Naive thymus-derived CD4-positive, alpha-beta T cell (primary cell): ENCODE measurements around the gene GPR75. TPM values are rescaled to one million over a fixed set of nuclear protein-coding genes. Genes with fewer than 3 reads are reported as not detected.
A peak's percentile ranks its signal among the peaks of the same experiment; 100 is the strongest.

Source experiments
- ATAC-seq: fragments of 150-1000 bp; cut with Tn5 transposase; 2 replicates; pipeline ENCODE4 v1.10.0; 2021; ENCODE audit warnings: mild to moderate bottlenecking, moderate library complexity
- CTCF ChIA-PET: fragments of 350-600 bp; sonication (Branson Sonifier 250); formaldehyde crosslinking; loops from one replicate; lab custom pipeline; 2021; ENCODE audit warnings: antibody characterized with exemption; lab: Charles Lee
- POLR2A ChIA-PET: fragments of 350-600 bp; sonication (Branson Sonifier 250); formaldehyde crosslinking; loops from one replicate; lab custom pipeline; 2021; ENCODE audit warnings: antibody characterized with exemption, inconsistent platforms; lab: Charles Lee
- DNase-seq, 9 donors: peaks; one replicate each; pipeline versions ENCODE4 v3.0.0 to v3.0.0-alpha.2; 2020 to 2022; ENCODE audit warnings: mixed read lengths in 1 of 9
- H3K27ac ChIP-seq: one replicate; pipeline ENCODE4 v1.7.0; 2013; ENCODE audit warnings: mild to moderate bottlenecking, low read depth, low read length, moderate library complexity
- H3K27me3 ChIP-seq, 2 donors: one replicate each; pipeline ENCODE4 v1.7.0; 2013; ENCODE audit warnings: low read length in 2 of 2, mild to moderate bottlenecking in 2 of 2, moderate library complexity in 2 of 2; ENCODE audit not compliant: control insufficient read depth in 2 of 2, insufficient read depth in 2 of 2
- H3K36me3 ChIP-seq, 3 experiments: 1 replicate in 2 of 3; 2 replicates in 1 of 3; pipeline ENCODE4 v1.7.0; 2013; ENCODE audit warnings: low read length in 3 of 3, mild to moderate bottlenecking in 3 of 3, moderate library complexity in 1 of 3; ENCODE audit not compliant: insufficient read depth in 3 of 3, control insufficient read depth in 2 of 3
- H3K4me1 ChIP-seq, 2 donors: one replicate each; pipeline ENCODE4 v1.7.0; 2013; ENCODE audit warnings: low read length in 2 of 2, mild to moderate bottlenecking in 2 of 2, moderate library complexity in 1 of 2; ENCODE audit not compliant: control insufficient read depth in 2 of 2, insufficient read depth in 2 of 2
- H3K4me3 ChIP-seq: 2 replicates; pipeline ENCODE4 v1.7.0; 2013; ENCODE audit warnings: mild to moderate bottlenecking, low read length
- H3K9me3 ChIP-seq, 3 experiments: 1 replicate in 2 of 3; 2 replicates in 1 of 3; pipeline ENCODE4 v1.7.0; 2013; ENCODE audit warnings: low read length in 3 of 3; ENCODE audit not compliant: control insufficient read depth in 2 of 3
- H3K27ac Mint-ChIP-seq, 9 donors: one replicate each; pipeline ENCODE4 v1.8.0; 2020 to 2022; ENCODE audit warnings: mixed read lengths in 9 of 9, mild to moderate bottlenecking in 8 of 9, moderate library complexity in 5 of 9, inconsistent platforms in 2 of 9
- H3K27me3 Mint-ChIP-seq, 5 donors: one replicate each; pipeline ENCODE4 v1.8.0; 2021 to 2022; ENCODE audit warnings: mixed read lengths in 5 of 5, mild to moderate bottlenecking in 1 of 5
- H3K36me3 Mint-ChIP-seq, 5 donors: one replicate each; pipeline ENCODE4 v1.8.0; 2020 to 2022; ENCODE audit warnings: mixed read lengths in 5 of 5, mild to moderate bottlenecking in 3 of 5, inconsistent platforms in 1 of 5
- H3K4me1 Mint-ChIP-seq, 7 donors: one replicate each; pipeline ENCODE4 v1.8.0; 2020 to 2022; ENCODE audit warnings: mixed read lengths in 7 of 7, mild to moderate bottlenecking in 3 of 7, inconsistent platforms in 1 of 7
- H3K4me3 Mint-ChIP-seq, 10 donors: one replicate each; pipeline ENCODE4 v1.8.0; 2020 to 2022; ENCODE audit warnings: mild to moderate bottlenecking in 10 of 10, mixed read lengths in 10 of 10, moderate library complexity in 6 of 10, inconsistent platforms in 2 of 10
- H3K9me3 Mint-ChIP-seq, 11 donors: one replicate each; pipeline ENCODE4 v1.8.0; 2020 to 2022; ENCODE audit warnings: mixed read lengths in 11 of 11, mild to moderate bottlenecking in 4 of 11, inconsistent platforms in 1 of 11, moderate library complexity in 1 of 11
- intact Hi-C, 2 donors: fragments of 100-400 bp; cut with micrococcal nuclease; formaldehyde crosslinking; loops; one replicate each; pipeline ENCODE4 v1.15.1; 2023
- polyA plus RNA-seq, 2 donors: library from polyadenylated mRNA; unstranded; fragments of 300-500 nt; fragmentation: Illumina TruSeq; gene quantifications; one replicate each; pipeline ENCODE4 v1.2.3, GENCODE V29; 2021
- total RNA-seq, 6 experiments: library from RNA in 5 of 6; stranded (reverse) in 5 of 6; gene quantifications; 1 replicate in 5 of 6; 2 replicates in 1 of 6; pipeline ENCODE4 v1.2.3 and lab custom pipeline; 2021 to 2026

Gene GPR75
- total RNA-seq (1 to 10 TPM; 2.9 to 5.0 (median 3.1) TPM), polyA plus RNA-seq (under 1 TPM in 1 of 2 donors, not detected in 1; 0.12 TPM), total RNA-seq (lab: John Stamatoyannopoulos, UW) (1.9 reads per million, percentile 8 among the genes with 10 or more reads in this experiment)

DNA sequence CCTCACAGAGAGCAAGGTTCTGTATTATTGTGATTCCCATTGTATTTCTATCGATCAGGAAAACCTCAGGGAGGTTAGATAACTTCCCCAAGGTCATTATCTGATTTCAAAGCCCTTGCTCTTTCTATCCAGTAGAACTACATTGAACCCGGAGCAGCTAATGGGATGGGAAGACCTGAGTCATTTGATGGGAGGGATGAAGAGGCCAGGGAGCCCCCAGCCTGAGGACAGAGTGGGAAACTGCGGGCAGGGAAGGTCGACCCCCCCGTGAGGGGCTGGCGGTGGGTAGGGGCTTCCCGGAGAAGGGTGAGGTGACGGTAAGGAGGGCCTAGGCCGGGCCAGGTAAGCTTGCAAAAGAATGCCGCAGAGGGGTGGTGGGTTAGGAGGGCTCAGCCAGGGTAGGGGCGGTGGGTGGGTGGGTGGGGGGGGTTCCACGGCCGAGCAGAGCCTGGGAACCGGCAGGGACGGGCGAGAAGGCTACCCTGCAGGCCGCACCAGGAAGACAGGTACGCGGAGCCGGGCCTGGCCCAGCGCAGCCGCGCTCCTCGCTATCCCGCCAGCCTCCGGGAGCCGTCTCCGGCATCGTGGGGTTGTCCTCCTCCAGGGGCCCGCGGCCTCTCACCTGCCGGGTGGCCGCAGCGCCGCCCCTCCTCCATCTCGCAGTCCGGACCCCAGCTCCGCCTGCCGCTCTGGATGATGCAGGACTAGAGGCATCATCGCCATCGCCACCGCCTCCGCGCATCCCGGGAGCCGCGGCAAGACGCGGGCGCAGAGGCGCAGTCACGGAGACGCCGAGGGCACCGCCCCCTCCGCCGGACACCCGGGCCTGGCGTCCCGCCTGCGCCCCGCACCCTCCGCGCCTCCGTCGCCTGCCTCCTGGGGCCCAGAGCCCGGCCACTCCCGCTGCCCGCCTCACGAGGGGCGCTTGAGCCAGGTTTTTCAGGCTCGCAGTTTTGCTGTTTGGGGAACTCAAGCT, at the start of gene GPR75:
TSS of gene GPR75 (minus strand) at position 762 of the 976 bp plus-strand sequence. CDS start 5,211 bp downstream, outside the sequence.
- intact Hi-C loops = no loop called here
- H3K4me1 ChIP-seq = peaks cover 0 to 15% of the 10 kb centered on the region in 2 donors
- H3K36me3 ChIP-seq = peaks cover 0 to 4% (median 3%) of the 10 kb centered on the region in 3 experiments
- peaks cover 0 to 29% (median 8%) of the 10 kb centered on the region in 5 donors for H3K36me3 Mint-ChIP-seq
- no peak within 1 kb of the TSS for H3K4me3 ChIP-seq
- ChIA-PET CTCF (no interaction called here), POLR2A (no interaction called here)
- no peaks in the 10 kb centered on the region for H3K9me3 ChIP-seq
- DNase-seq (no peak), ATAC-seq (no peak)
- no peaks in the 10 kb centered on the region for H3K27me3 Mint-ChIP-seq
- no peaks in the 10 kb centered on the region for H3K27me3 ChIP-seq
- H3K27ac ChIP-seq = no peak within 1 kb of the TSS
- peaks cover 6 to 25% (median 18%) of the 10 kb centered on the region in 7 donors for H3K4me1 Mint-ChIP-seq
- H3K4me3 Mint-ChIP-seq = no peak within 1 kb of the TSS
- peaks cover 0 to 1% (median 0%) of the 10 kb centered on the region in 11 donors for H3K9me3 Mint-ChIP-seq
- H3K27ac Mint-ChIP-seq = peak within 1 kb of the TSS in 2 of 9 donors; percentile 43 to 72

DNA sequence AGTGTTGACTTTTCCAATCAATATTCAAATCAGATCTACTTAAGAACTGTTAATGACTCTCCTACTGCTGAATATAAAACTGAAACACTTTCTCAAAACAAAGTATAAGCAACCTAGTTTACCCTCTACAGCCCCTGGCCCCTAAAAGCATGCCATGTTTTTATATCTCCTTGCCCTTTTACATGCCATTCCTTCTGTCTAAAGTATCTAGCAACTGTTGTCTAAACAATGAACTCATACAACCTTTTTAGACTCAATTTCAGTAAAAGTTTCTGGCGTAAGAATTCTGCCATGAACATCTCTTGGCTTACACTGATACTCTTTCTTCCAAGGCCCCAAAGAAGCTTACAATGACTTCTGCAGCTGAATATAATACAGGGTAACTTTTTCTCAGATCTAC, 47.8 kb upstream of the GPR75 start:
- Histone ChIP-seq H3K27me3 (no peaks in the 10 kb centered on the region), H3K9me3 (no peaks in the 10 kb centered on the region), H3K4me1 (no peaks in the 10 kb centered on the region), H3K27ac (no peak overlapping the region), H3K4me3 (no peak overlapping the region), H3K36me3 (peaks cover 16 to 59% (median 26%) of the 10 kb centered on the region in 3 experiments)
- Mint-ChIP-seq H3K4me3 (no peak overlapping the region), H3K9me3 (no peaks in the 10 kb centered on the region), H3K36me3 (peaks cover 16 to 52% (median 27%) of the 10 kb centered on the region in 5 donors), H3K27ac (peak overlapping the region in 1 of 9 donors; percentile 26), H3K27me3 (no peaks in the 10 kb centered on the region), H3K4me1 (peaks cover 0 to 5% (median 0%) of the 10 kb centered on the region in 7 donors)
- ATAC-seq (no peak), DNase-seq (no peak)
- CTCF ChIA-PET = interaction anchor here (0.6 to 0.8 kb wide), 2 partner anchors 107 to 1612 kb away, joined by 3 to 5 read pairs; partner anchors contain the start of gene CFAP36
- intact Hi-C loops = no loop called here
- POLR2A ChIA-PET = no interaction called here

DNA sequence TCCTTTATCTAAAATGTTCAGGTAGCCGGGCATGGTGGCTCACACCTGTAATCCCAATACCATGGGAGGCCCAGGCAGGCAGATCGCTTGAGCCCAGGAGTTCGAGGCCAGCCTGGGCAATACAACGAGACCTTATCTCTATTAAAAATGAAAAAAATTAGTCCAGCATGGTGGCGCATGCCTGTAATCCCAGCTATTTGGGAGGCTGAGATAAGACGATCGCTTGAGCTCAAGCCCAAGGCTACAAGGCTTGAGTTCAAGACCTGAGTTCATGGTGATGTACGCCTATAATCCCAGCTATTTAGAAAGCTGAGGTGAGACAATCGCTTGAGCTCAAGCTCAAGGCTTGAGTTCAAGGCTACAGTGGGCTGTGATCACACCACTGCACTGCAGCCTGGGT, 45.6 kb upstream of the GPR75 start:
- Mint-ChIP-seq H3K36me3 (peaks cover 16 to 61% (median 37%) of the 10 kb centered on the region in 5 donors), H3K4me1 (peaks cover 0 to 5% (median 0%) of the 10 kb centered on the region in 7 donors), H3K9me3 (no peaks in the 10 kb centered on the region), H3K27ac (no peak overlapping the region), H3K27me3 (no peaks in the 10 kb centered on the region), H3K4me3 (no peak overlapping the region)
- DNase-seq (no peak), ATAC-seq (no peak)
- Histone ChIP-seq H3K4me3 (no peak overlapping the region), H3K27ac (no peak overlapping the region), H3K9me3 (no peaks in the 10 kb centered on the region), H3K36me3 (peaks cover 14 to 76% (median 32%) of the 10 kb centered on the region in 3 experiments), H3K4me1 (no peaks in the 10 kb centered on the region), H3K27me3 (no peaks in the 10 kb centered on the region)
- POLR2A ChIA-PET = no interaction called here
- CTCF ChIA-PET = no interaction called here
- intact Hi-C loops = no loop called here

DNA sequence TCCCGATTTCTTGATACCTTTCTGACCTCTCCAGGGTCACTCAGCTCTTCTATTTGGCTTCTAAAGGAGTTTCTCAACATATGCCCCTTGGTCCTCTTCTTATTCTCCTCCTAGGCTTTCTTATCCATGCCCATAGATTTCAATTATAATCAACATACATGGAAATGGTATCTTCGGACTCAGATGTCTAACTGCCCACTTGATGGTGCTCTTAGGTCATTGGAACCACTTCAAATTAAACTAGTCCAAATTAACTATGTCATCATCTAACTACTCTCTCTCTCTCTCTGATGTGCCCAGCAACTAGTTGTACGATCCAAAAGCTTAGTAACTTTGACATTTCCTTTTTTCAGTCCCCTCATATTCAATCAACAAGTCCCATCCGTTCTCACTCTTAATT, 43.2 kb upstream of the GPR75 start:
- Histone ChIP-seq H3K4me1 (no peaks in the 10 kb centered on the region), H3K27ac (no peak overlapping the region), H3K4me3 (no peak overlapping the region), H3K36me3 (peaks cover 7 to 85% (median 38%) of the 10 kb centered on the region in 3 experiments), H3K9me3 (no peaks in the 10 kb centered on the region), H3K27me3 (no peaks in the 10 kb centered on the region)
- DNase-seq = no peak
- ATAC-seq = no peak
- ChIA-PET POLR2A (no interaction called here), CTCF (no interaction called here)
- peak overlapping the region in 6 of 9 donors; percentile 3 to 39 (median 24) for H3K27ac Mint-ChIP-seq
- H3K27me3 Mint-ChIP-seq = no peaks in the 10 kb centered on the region
- H3K4me3 Mint-ChIP-seq = no peak overlapping the region
- intact Hi-C loops = no loop called here
- H3K9me3 Mint-ChIP-seq = no peaks in the 10 kb centered on the region
- H3K36me3 Mint-ChIP-seq = peaks cover 16 to 62% (median 39%) of the 10 kb centered on the region in 5 donors
- H3K4me1 Mint-ChIP-seq = peaks cover 0 to 5% (median 0%) of the 10 kb centered on the region in 7 donors

DNA sequence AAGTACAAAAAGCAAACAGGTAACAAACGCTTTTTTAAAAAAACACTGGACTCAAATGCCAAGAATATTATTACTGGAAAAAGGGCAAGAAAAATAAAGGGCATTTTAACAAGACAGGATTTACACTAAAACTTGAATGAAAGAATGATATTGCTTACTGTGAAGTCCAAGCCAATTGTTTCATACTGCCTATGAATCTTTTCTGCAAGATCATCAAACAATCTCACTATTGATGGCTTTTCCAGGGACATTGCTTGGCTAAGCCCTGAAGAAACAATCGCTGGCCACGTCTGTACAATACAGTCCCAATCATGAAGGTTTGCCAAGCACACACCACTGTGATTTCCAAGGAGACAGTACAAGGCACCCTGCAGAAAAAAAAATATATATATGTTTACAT, 41.4 kb upstream of the GPR75 start:
- peaks cover 0 to 84% (median 31%) of the 10 kb centered on the region in 3 experiments for H3K36me3 ChIP-seq
- H3K4me1 Mint-ChIP-seq = peaks cover 0 to 5% (median 0%) of the 10 kb centered on the region in 7 donors

DNA sequence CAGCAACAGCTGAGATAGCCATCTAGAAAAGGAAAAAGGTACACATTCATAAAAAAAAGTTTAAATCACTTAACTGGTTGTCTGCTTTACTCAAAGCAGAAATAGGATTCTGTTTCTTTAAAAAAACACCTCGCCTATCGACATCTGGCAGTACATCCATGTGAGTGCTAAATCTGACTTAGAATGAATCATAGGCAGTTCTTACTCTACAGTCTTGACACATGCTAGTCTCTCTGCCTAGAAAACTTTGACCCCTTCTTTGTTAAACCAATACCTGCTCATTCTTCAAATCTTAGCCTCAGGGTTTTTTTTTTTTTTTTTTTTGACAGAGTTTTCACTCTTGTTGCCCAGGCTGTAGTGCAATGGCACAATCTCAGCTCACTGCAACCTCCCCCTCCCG, 37.1 kb upstream of the GPR75 start:
- Histone ChIP-seq H3K27ac (no peak overlapping the region), H3K9me3 (no peaks in the 10 kb centered on the region), H3K4me1 (no peaks in the 10 kb centered on the region), H3K36me3 (peaks cover 14 to 92% (median 30%) of the 10 kb centered on the region in 3 experiments), H3K27me3 (no peaks in the 10 kb centered on the region), H3K4me3 (no peak overlapping the region)
- peak overlapping the region in 1 of 9 donors; percentile 16 for H3K27ac Mint-ChIP-seq
- ChIA-PET CTCF (no interaction called here), POLR2A (no interaction called here)
- no peak overlapping the region for H3K4me3 Mint-ChIP-seq
- peaks cover 16 to 64% (median 40%) of the 10 kb centered on the region in 5 donors for H3K36me3 Mint-ChIP-seq
- no peaks in the 10 kb centered on the region for H3K27me3 Mint-ChIP-seq
- H3K9me3 Mint-ChIP-seq = no peaks in the 10 kb centered on the region
- intact Hi-C loops = loop anchor here in 1 of 2 donors (5.0 kb wide), 1 partner anchor 150 kb away; no protein-coding TSS in a partner anchor
- no peak for DNase-seq
- ATAC-seq = no peak
- H3K4me1 Mint-ChIP-seq = peaks cover 0 to 2% (median 0%) of the 10 kb centered on the region in 7 donors

More for the DNA sequence above, 41.4 kb upstream of the GPR75 start:
- Histone ChIP-seq H3K4me1 (no peaks in the 10 kb centered on the region), H3K27ac (no peak overlapping the region), H3K27me3 (no peaks in the 10 kb centered on the region), H3K9me3 (no peaks in the 10 kb centered on the region), H3K4me3 (no peak overlapping the region)
- no peaks in the 10 kb centered on the region for H3K9me3 Mint-ChIP-seq
- H3K36me3 Mint-ChIP-seq = peaks cover 12 to 53% (median 32%) of the 10 kb centered on the region in 5 donors
- no peak overlapping the region for H3K4me3 Mint-ChIP-seq
- ChIA-PET CTCF (interaction anchor here (0.7 kb wide), 1 partner anchor 150 kb away, joined by 3 read pairs; no protein-coding TSS in a partner anchor), POLR2A (no interaction called here)
- H3K27ac Mint-ChIP-seq = no peak overlapping the region
- DNase-seq (no peak), ATAC-seq (no peak)
- intact Hi-C loops = no loop called here
- H3K27me3 Mint-ChIP-seq = no peaks in the 10 kb centered on the region
